K562 (cell line): ENCODE results near the gene BLCAP. TPM values are rescaled to one million over a fixed set of nuclear protein-coding genes. Genes with fewer than 3 reads are reported as not detected.

Experiments
- CREBBP ChIP-seq: IDR thresholded peaks from one replicate; pipeline ENCODE4 v1.6.1; 2012; ENCODE audit warnings: low read depth, mild to moderate bottlenecking, control low read depth, inconsistent platforms, low read length
- FOS ChIP-seq: IDR thresholded peaks from 3 replicates; pipeline ENCODE4 v1.6.1; 2011; ENCODE audit not compliant: insufficient read length; ENCODE audit errors: extremely low read depth
- GTF2A2 ChIP-seq: IDR thresholded peaks from 2 replicates; pipeline ENCODE4 v1.6.1; 2016; ENCODE audit warnings: mild to moderate bottlenecking, missing genetic modification characterization, missing compliant biosample characterization
- HCFC1 ChIP-seq: IDR thresholded peaks from 2 replicates; pipeline ENCODE4 v1.6.1; 2012; ENCODE audit warnings: low read depth, low read length, improper control_type of control experiment
- HIVEP1 ChIP-seq: fragments of 250-450 bp; sonication (Bioruptor Pico); IDR thresholded peaks from 2 replicates; pipeline ENCODE4 v1.4.0; 2020; ENCODE audit warnings: mild to moderate bottlenecking
- HNRNPK ChIP-seq: fragments of 200-400 bp; formaldehyde crosslinking; IDR thresholded peaks from one replicate; pipeline ENCODE4 v1.6.1; 2018; ENCODE audit warnings: mild to moderate bottlenecking, low read depth, low read length; ENCODE audit not compliant: poor library complexity, severe bottlenecking
- JUNB ChIP-seq: fragments of 450-650 bp; formaldehyde crosslinking; conservative IDR thresholded peaks from 2 replicates; pipeline ENCODE4 v1.4.0; 2020; ENCODE audit warnings: mild to moderate bottlenecking
- MAFG ChIP-seq: fragments of 450-650 bp; conservative IDR thresholded peaks from 2 replicates; pipeline ENCODE4 v1.6.1; 2016; ENCODE audit warnings: missing genetic modification characterization, missing compliant biosample characterization
- MTF1 ChIP-seq: fragments of 250-450 bp; sonication (Bioruptor Pico); IDR thresholded peaks from 2 replicates; pipeline ENCODE4 v1.9.0; 2021; ENCODE audit warnings: moderate library complexity, mild to moderate bottlenecking, inconsistent platforms, borderline replicate concordance
- NUFIP1 ChIP-seq: fragments of 450-650 bp; IDR thresholded peaks from 2 replicates; pipeline ENCODE4 v1.6.1; 2018; ENCODE audit not compliant: partially characterized antibody
- PML ChIP-seq: IDR thresholded peaks from 2 replicates; pipeline ENCODE4 v1.6.1; 2012; ENCODE audit warnings: low read length, inconsistent platforms
- RFX5 ChIP-seq: IDR thresholded peaks from 2 replicates; pipeline ENCODE4 v1.6.1; 2011; ENCODE audit warnings: low read depth, mild to moderate bottlenecking, improper control_type of control experiment, low read length
- SIN3B ChIP-seq: fragments of 450-650 bp; IDR thresholded peaks from 2 replicates; pipeline ENCODE4 v1.6.1; 2017; ENCODE audit warnings: low read depth, mild to moderate bottlenecking, moderate library complexity
- ZNF668 ChIP-seq: fragments of 250-450 bp; sonication (Bioruptor Pico); IDR thresholded peaks from 2 replicates; pipeline ENCODE4 v1.8.0; 2022; ENCODE audit warnings: mild to moderate bottlenecking, inconsistent platforms
- polyA plus RNA-seq, 8 experiments: library from polyadenylated mRNA; depleted of rRNA in 4 of 8; stranded (reverse) in 5 of 8; unstranded in 3 of 8; fragments of >200 nt; fragmentation: Nextera tagmentation in 2 of 8; fragmentation: Illumina TruSeq in 1 of 8; extraction: Ambion mirVana in 2 of 8; extraction: Trizol in 1 of 8; gene quantifications; 2 replicates each; pipeline versions ENCODE4 v1.2.1 to v1.2.3, GENCODE V29; 2011 to 2014; ENCODE audit warnings: inconsistent platforms in 1 of 8, missing spikeins in 1 of 8
- total RNA-seq, 7 experiments: library from RNA; depleted of rRNA in 6 of 7; stranded (reverse); fragments of >200 nt in 6 of 7; fragmentation: Illumina TruSeq in 2 of 7; extraction: Trizol in 2 of 7; gene quantifications; 2 replicates each; pipeline versions ENCODE4 v1.2.1 to v1.2.3, GENCODE V29; 2011 to 2021; ENCODE audit warnings: low replicate concordance in 1 of 7
- TF ChIP-seq, protein P1 (sequence below): fragments of 250-450 bp; sonication (Bioruptor Pico); IDR thresholded peaks from 2 replicates; pipeline ENCODE4 v1.4.0; 2020; ENCODE audit warnings: mild to moderate bottlenecking, moderate library complexity
- TF ChIP-seq, protein P2 (sequence below): sonication (generic); formaldehyde crosslinking; IDR thresholded peaks from 2 replicates; pipeline ENCODE4 v1.8.1; 2022; ENCODE audit warnings: missing genetic modification reagents
- TF ChIP-seq, protein P3 (sequence below): fragments of 450-650 bp; IDR thresholded peaks from 2 replicates; pipeline ENCODE4 v1.6.1; 2016; ENCODE audit warnings: low read depth, mild to moderate bottlenecking, moderate library complexity

The BLCAP gene
- total and polyA plus RNA-seq, 9 of the 15 experiments (the other 6 are each of a cell fraction or from before 2014, with no cell fraction given), result 16.9 to 41.5 (median 27.6) TPM

DNA sequence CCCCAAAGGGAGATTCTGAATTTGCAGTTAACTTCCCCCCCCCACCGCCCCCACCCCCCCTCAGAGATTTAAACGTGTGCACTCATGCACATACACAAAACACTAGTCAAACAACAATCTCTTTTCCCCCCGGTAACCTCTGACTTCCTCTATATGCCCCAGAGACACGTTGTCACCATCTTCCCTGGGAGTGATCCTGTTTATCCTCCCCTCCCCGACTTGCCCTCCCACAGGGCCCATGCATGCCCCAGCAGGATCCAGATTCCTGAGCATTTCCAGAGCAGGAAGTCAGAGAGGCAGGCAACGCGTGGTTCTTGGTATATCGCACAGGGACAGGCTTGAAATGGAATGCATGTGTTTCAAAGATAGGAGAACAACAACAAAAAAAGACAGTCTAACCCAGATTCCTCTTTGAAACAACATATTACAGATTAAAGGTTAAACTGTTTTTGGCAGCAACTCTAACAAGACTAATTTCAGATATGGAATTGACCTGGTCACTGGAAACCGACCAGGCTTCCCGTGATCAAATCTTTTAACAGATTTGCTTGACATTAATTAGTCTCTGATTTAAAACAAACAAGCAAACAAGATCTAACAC lies 1.3 kb downstream of the BLCAP start (continued):
- peak; percentile 56 for TF ChIP-seq PML
- TF ChIP-seq RFX5, result no peak
- no peak for TF ChIP-seq FOS
- no peak for TF ChIP-seq SIN3B
- TF ChIP-seq CREBBP, result no peak
- TF ChIP-seq HIVEP1 (CRISPR knock-in tag), result no peak
- TF ChIP-seq, protein P1, sequence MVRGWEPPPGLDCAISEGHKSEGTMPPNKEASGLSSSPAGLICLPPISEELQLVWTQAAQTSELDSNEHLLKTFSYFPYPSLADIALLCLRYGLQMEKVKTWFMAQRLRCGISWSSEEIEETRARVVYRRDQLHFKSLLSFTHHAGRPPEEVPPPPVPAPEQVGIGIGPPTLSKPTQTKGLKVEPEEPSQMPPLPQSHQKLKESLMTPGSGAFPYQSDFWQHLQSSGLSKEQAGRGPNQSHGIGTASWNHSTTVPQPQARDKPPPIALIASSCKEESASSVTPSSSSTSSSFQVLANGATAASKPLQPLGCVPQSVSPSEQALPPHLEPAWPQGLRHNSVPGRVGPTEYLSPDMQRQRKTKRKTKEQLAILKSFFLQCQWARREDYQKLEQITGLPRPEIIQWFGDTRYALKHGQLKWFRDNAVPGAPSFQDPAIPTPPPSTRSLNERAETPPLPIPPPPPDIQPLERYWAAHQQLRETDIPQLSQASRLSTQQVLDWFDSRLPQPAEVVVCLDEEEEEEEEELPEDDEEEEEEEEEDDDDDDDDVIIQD (CRISPR knock-in tag), result no peak
- TF ChIP-seq JUNB (CRISPR knock-in tag), result no peak
- TF ChIP-seq HCFC1, result no peak
- no peak for TF ChIP-seq ZNF668 (CRISPR knock-in tag)
- TF ChIP-seq, protein P2, sequence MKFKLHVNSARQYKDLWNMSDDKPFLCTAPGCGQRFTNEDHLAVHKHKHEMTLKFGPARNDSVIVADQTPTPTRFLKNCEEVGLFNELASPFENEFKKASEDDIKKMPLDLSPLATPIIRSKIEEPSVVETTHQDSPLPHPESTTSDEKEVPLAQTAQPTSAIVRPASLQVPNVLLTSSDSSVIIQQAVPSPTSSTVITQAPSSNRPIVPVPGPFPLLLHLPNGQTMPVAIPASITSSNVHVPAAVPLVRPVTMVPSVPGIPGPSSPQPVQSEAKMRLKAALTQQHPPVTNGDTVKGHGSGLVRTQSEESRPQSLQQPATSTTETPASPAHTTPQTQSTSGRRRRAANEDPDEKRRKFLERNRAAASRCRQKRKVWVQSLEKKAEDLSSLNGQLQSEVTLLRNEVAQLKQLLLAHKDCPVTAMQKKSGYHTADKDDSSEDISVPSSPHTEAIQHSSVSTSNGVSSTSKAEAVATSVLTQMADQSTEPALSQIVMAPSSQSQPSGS (CRISPR knock-in tag), result no peak
- TF ChIP-seq NUFIP1, result no peak
- TF ChIP-seq, protein P3, sequence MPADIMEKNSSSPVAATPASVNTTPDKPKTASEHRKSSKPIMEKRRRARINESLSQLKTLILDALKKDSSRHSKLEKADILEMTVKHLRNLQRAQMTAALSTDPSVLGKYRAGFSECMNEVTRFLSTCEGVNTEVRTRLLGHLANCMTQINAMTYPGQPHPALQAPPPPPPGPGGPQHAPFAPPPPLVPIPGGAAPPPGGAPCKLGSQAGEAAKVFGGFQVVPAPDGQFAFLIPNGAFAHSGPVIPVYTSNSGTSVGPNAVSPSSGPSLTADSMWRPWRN, result peak; percentile 94
- no peak for TF ChIP-seq GTF2A2
- TF ChIP-seq MTF1 (CRISPR knock-in tag), result no peak
- no peak for TF ChIP-seq MAFG
- TF ChIP-seq HNRNPK, result no peak
